H9 (cell line): ENCODE measurements around the gene TMEM198. TPM values are rescaled to one million over a fixed set of nuclear protein-coding genes. Genes with fewer than 3 reads are reported as not detected.

Experiments
- DNase-seq: peaks from one replicate; pipeline ENCODE4 v3.0.0-alpha.2; 2017
- H2AFZ ChIP-seq: one replicate; pipeline ENCODE4 v1.6.1; 2013; ENCODE audit warnings: mild to moderate bottlenecking, low read length, control low read depth, moderate library complexity
- H2AK5ac ChIP-seq: 2 replicates; pipeline ENCODE4 v1.6.1; 2013; ENCODE audit warnings: low read length, control low read depth, mixed read lengths; ENCODE audit not compliant: insufficient read length
- H2BK120ac ChIP-seq: one replicate; pipeline ENCODE4 v1.6.1; 2013; ENCODE audit warnings: low read depth, mild to moderate bottlenecking, low read length, control low read depth, inconsistent platforms; ENCODE audit not compliant: poor library complexity, severe bottlenecking
- H2BK12ac ChIP-seq: 2 replicates; pipeline ENCODE4 v1.6.1; 2013; ENCODE audit warnings: low read length, control low read depth, mixed read lengths, low read depth; ENCODE audit not compliant: insufficient read length
- H2BK15ac ChIP-seq: 2 replicates; pipeline ENCODE4 v1.6.1; 2013; ENCODE audit warnings: low read depth, low read length, control low read depth
- H2BK20ac ChIP-seq: one replicate; pipeline ENCODE4 v1.6.1; 2013; ENCODE audit warnings: low read depth, mild to moderate bottlenecking, low read length, control low read depth, inconsistent platforms; ENCODE audit not compliant: poor library complexity, severe bottlenecking
- H2BK5ac ChIP-seq: 2 replicates; pipeline ENCODE4 v1.6.1; 2013; ENCODE audit warnings: low read length, control low read depth, mixed read lengths; ENCODE audit not compliant: insufficient read length
- H3K14ac ChIP-seq: 2 replicates; pipeline ENCODE4 v1.6.1; 2013; ENCODE audit warnings: low read length, control low read depth; ENCODE audit not compliant: insufficient read depth
- H3K18ac ChIP-seq: 2 replicates; pipeline ENCODE4 v1.6.1; 2013; ENCODE audit warnings: low read depth, mild to moderate bottlenecking, mixed read lengths, low read length, control low read depth; ENCODE audit not compliant: insufficient read length
- H3K23ac ChIP-seq: 2 replicates; pipeline ENCODE4 v1.6.1; 2013; ENCODE audit warnings: low read length, control low read depth, mixed read lengths, low read depth; ENCODE audit not compliant: insufficient read length
- H3K23me2 ChIP-seq: 2 replicates; pipeline ENCODE4 v1.6.1; 2013; ENCODE audit warnings: low read depth, mild to moderate bottlenecking, mixed read lengths, low read length, control low read depth; ENCODE audit not compliant: insufficient read length, poor library complexity, severe bottlenecking
- H3K27ac ChIP-seq: 2 replicates; pipeline ENCODE4 v1.5.1; 2013; ENCODE audit warnings: low read length, control low read depth, mixed read lengths, low read depth; ENCODE audit not compliant: insufficient read length
- H3K27me3 ChIP-seq: 2 replicates; pipeline ENCODE4 v1.6.1; 2013; ENCODE audit warnings: low read length, control low read depth, inconsistent platforms; ENCODE audit not compliant: insufficient read depth
- H3K4ac ChIP-seq: 2 replicates; pipeline ENCODE4 v1.6.1; 2013; ENCODE audit warnings: low read depth, mild to moderate bottlenecking, control low read depth, inconsistent platforms, low read length, moderate library complexity
- H3K4me1 ChIP-seq: 2 replicates; pipeline ENCODE4 v1.6.1; 2013; ENCODE audit warnings: low read length, control low read depth, inconsistent platforms; ENCODE audit not compliant: insufficient read depth
- H3K4me2 ChIP-seq: 2 replicates; pipeline ENCODE4 v1.6.1; 2013; ENCODE audit warnings: low read length, control low read depth, mixed read lengths; ENCODE audit not compliant: insufficient read length, insufficient read depth
- H3K56ac ChIP-seq: 2 replicates; pipeline ENCODE4 v1.6.1; 2013; ENCODE audit warnings: low read depth, mild to moderate bottlenecking, mixed read lengths, low read length, control low read depth; ENCODE audit not compliant: insufficient read length
- H3K79me1 ChIP-seq: 2 replicates; pipeline ENCODE4 v1.6.1; 2013; ENCODE audit warnings: low read depth, mild to moderate bottlenecking, moderate library complexity, low read length, control low read depth, inconsistent platforms; ENCODE audit not compliant: insufficient read depth, poor library complexity, severe bottlenecking
- H3K79me2 ChIP-seq: 2 replicates; pipeline ENCODE4 v1.6.1; 2013; ENCODE audit warnings: low read length, control low read depth, inconsistent platforms; ENCODE audit not compliant: insufficient read depth
- H3K9ac ChIP-seq: 2 replicates; pipeline ENCODE4 v1.6.1; 2013; ENCODE audit warnings: low read length, control low read depth, mixed read lengths; ENCODE audit not compliant: insufficient read length; ENCODE audit errors: extremely low read depth
- H3K9me3 ChIP-seq: one replicate; pipeline ENCODE4 v1.6.1; 2013; ENCODE audit warnings: low read depth, low read length, inconsistent platforms; ENCODE audit not compliant: control insufficient read depth
- H3T11ph ChIP-seq: one replicate; pipeline ENCODE4 v1.6.1; 2013; ENCODE audit warnings: mild to moderate bottlenecking, low read length, control low read depth, inconsistent platforms
- H4K20me1 ChIP-seq: one replicate; pipeline ENCODE4 v1.6.1; 2013; ENCODE audit not compliant: control insufficient read depth, insufficient read length, insufficient read depth
- H4K5ac ChIP-seq: 2 replicates; pipeline ENCODE4 v1.6.1; 2013; ENCODE audit warnings: low read depth, mild to moderate bottlenecking, mixed read lengths, low read length, control low read depth; ENCODE audit not compliant: insufficient read length
- H4K8ac ChIP-seq: replicated peaks from 2 replicates; pipeline ENCODE4 v1.6.1; 2013; ENCODE audit warnings: low read length, control low read depth, mixed read lengths, low read depth; ENCODE audit not compliant: insufficient read length
- H4K91ac ChIP-seq: 2 replicates; pipeline ENCODE4 v1.6.1; 2013; ENCODE audit warnings: low read depth, mild to moderate bottlenecking, moderate library complexity, mixed read lengths, low read length, control low read depth; ENCODE audit not compliant: insufficient read length
- H3K27ac Mint-ChIP-seq, 3 experiments: 2 replicates in 2 of 3; 3 replicates in 1 of 3; pipeline ENCODE4 v1.8.0; 2020 to 2021; ENCODE audit warnings: mixed read lengths in 3 of 3, mild to moderate bottlenecking in 1 of 3, moderate library complexity in 1 of 3
- H3K27me3 Mint-ChIP-seq: 2 replicates; pipeline ENCODE4 v1.8.0; 2021; ENCODE audit warnings: low read depth, mild to moderate bottlenecking, moderate library complexity, mixed read lengths
- H3K36me3 Mint-ChIP-seq, 3 experiments: 2 replicates in 2 of 3; 3 replicates in 1 of 3; pipeline ENCODE4 v1.8.0; 2020 to 2021; ENCODE audit warnings: low read depth in 3 of 3, mixed read lengths in 3 of 3; ENCODE audit not compliant: insufficient read depth in 1 of 3
- H3K4me1 Mint-ChIP-seq, 2 experiments: 2 replicates each; pipeline ENCODE4 v1.8.0; 2020; ENCODE audit warnings: mixed read lengths in 2 of 2
- H3K4me3 Mint-ChIP-seq, 2 experiments: 2 replicates in 1 of 2; 3 replicates in 1 of 2; pipeline ENCODE4 v1.8.0; 2020 to 2021; ENCODE audit warnings: mild to moderate bottlenecking in 2 of 2, mixed read lengths in 2 of 2, moderate library complexity in 1 of 2
- H3K9me3 Mint-ChIP-seq, 2 experiments: 2 replicates in 1 of 2; 3 replicates in 1 of 2; pipeline ENCODE4 v1.8.0; 2020; ENCODE audit warnings: mild to moderate bottlenecking in 2 of 2, mixed read lengths in 2 of 2, moderate library complexity in 1 of 2
- CTCF ChIP-seq: fragments of 200-600 bp; sonication (generic); conservative IDR thresholded peaks from 3 replicates; pipeline ENCODE4 v1.8.0; 2021; ENCODE audit warnings: antibody characterized with exemption, mild to moderate bottlenecking
- WGBS: extraction: QIAGEN DNeasy Blood & Tissue Kit; methylation state at CpG from one replicate; pipeline ENCODE4 v1.1.7; 2013; ENCODE audit warnings: missing lambda C conversion rate, low lambda C conversion rate, mixed read lengths; ENCODE audit not compliant: insufficient read length; ENCODE audit errors: extremely low coverage; 5-methylcytosine and 5-hydroxymethylcytosine counted together
- total RNA-seq: library from RNA; stranded (reverse); gene quantifications from 2 replicates; pipeline ENCODE4 v1.2.1, GENCODE V29; 2021

TMEM198 gene
- total RNA-seq, 1 experiment from 2014 or later = 7.7 TPM

GRCh38 chr2:219560037-219560892 lies 16.4 kb downstream of the TMEM198 start:
- no peaks in the 10 kb centered on the region for H3K9me3 ChIP-seq
- DNase-seq = no peak
- H2BK12ac ChIP-seq = no peak overlapping the region
- H3K9me3 Mint-ChIP-seq = no peaks in the 10 kb centered on the region; a peak in 1 of 5 replicates
- no peak overlapping the region for H3K9ac ChIP-seq
- H3K4me1 ChIP-seq = peaks cover 24% of the 10 kb centered on the region; the same call in 1 of the 2 replicates
- H3K27ac ChIP-seq = no peak overlapping the region
- no peak overlapping the region for H2AK5ac ChIP-seq
- no peak overlapping the region for H3K23ac ChIP-seq
- H3K18ac ChIP-seq = peak overlapping the region; percentile 42
- no peak overlapping the region for H2AFZ ChIP-seq
- no peaks in the 10 kb centered on the region for H3K79me1 ChIP-seq
- peak overlapping the region in 1 of 2 experiments; percentile 47; a peak in 2 of 5 replicates for H3K4me3 Mint-ChIP-seq
- no peak overlapping the region for H3K4me2 ChIP-seq
- TF ChIP-seq CTCF = peak; percentile 83
- H4K8ac ChIP-seq = no peak overlapping the region
- H2BK120ac ChIP-seq = no peak overlapping the region
- H2BK5ac ChIP-seq = no peak overlapping the region
- H4K20me1 ChIP-seq = no peaks in the 10 kb centered on the region
- H2BK20ac ChIP-seq = no peak overlapping the region
- H3K27me3 ChIP-seq = no peaks in the 10 kb centered on the region
- no peak overlapping the region for H2BK15ac ChIP-seq
- H4K5ac ChIP-seq = no peak overlapping the region
- peaks cover 29 to 66% (median 53%) of the 10 kb centered on the region in 3 experiments for H3K36me3 Mint-ChIP-seq
- H3K79me2 ChIP-seq = no peaks in the 10 kb centered on the region
- H3K23me2 ChIP-seq = no peaks in the 10 kb centered on the region
- WGBS = no CpG with 5 or more reads among the region's 8 CpGs
- H3K56ac ChIP-seq = no peak overlapping the region
- H3K14ac ChIP-seq = no peak overlapping the region
- no peak overlapping the region for H3T11ph ChIP-seq
- H3K27me3 Mint-ChIP-seq = peaks cover 3% of the 10 kb centered on the region; the same call in 1 of the 2 replicates
- peak overlapping the region; percentile 49 to 89 (median 86); a peak in 5 of 7 replicates for H3K27ac Mint-ChIP-seq
- no peak overlapping the region for H4K91ac ChIP-seq
- H3K4me1 Mint-ChIP-seq = peaks cover 48 to 49% of the 10 kb centered on the region in 2 experiments
- no peak overlapping the region for H3K4ac ChIP-seq
